OCI-LY3 (cell line): ENCODE measurements around the gene SMIM41.

Experiments used
- CTCF ChIP-seq: fragments of 200-600, 300-600 bp; sonication (generic); IDR thresholded peaks from 2 replicates; pipeline ENCODE4 v1.5.1; 2014; ENCODE audit warnings: antibody characterized with exemption, low read length, low read depth
- EZH2phosphoT487 ChIP-seq: fragments of 200-600 bp; shearing (Covaris generic); IDR thresholded peaks from 2 replicates; pipeline ENCODE4 v1.6.1; 2018; ENCODE audit warnings: antibody characterized with exemption, mixed run types, low read depth

GRCh38 chr12:52056801-52057637 is 22.5 kb upstream of the SMIM41 start:
- TF ChIP-seq CTCF (no peak), EZH2phosphoT487 (no peak)
